ENCODE data around the gene MLX.
"Not testable (repeated sequence)": the region's sequence is repeated elsewhere in the genome, so short reads cannot be mapped to it uniquely, and the experiment has no call there.

The MLX gene

GRCh38 chr17:42536372-42537155, 30.3 kb upstream of the MLX start:
- peak; percentile 44 to 79 (median 46) for DNase-seq (ENCODE audit: low read depth in 3 of 3)

- no peak for DNase-seq (ENCODE audit: low read depth in 3 of 3)
Observed at GRCh38 chr17:42537156-42537805, 29.6 kb upstream of the MLX start.

- DNase-seq (ENCODE audit: low read depth in 3 of 3), result no peak
Observed at GRCh38 chr17:42537826-42538451, 29.0 kb upstream of the MLX start.

- DNase-seq (ENCODE audit: low read depth in 3 of 3), result no peak
Observed at GRCh38 chr17:42538482-42538881, 28.4 kb upstream of the MLX start.

- DNase-seq (ENCODE audit: low read depth in 3 of 3), result not testable (repeated sequence)
Observed at GRCh38 chr17:42540558-42540957, 26.3 kb upstream of the MLX start.

- DNase-seq (ENCODE audit: low read depth in 3 of 3), result no peak
Observed at GRCh38 chr17:42541041-42541833, 25.7 kb upstream of the MLX start.

GRCh38 chr17:42543190-42544079, 23.5 kb upstream of the MLX start:
- DNase-seq (ENCODE audit: low read depth in 3 of 3), result no peak

- DNase-seq (ENCODE audit: low read depth in 3 of 3), result no peak
Observed at GRCh38 chr17:42544874-42545283, 22.0 kb upstream of the MLX start.

- not testable (repeated sequence) for DNase-seq (ENCODE audit: low read depth in 3 of 3)
Observed at GRCh38 chr17:42545755-42546505, 21.0 kb upstream of the MLX start.

GRCh38 chr17:42547001-42547461, 19.9 kb upstream of the MLX start:
- DNase-seq (ENCODE audit: low read depth in 3 of 3), result no peak

- DNase-seq (ENCODE audit: low read depth in 3 of 3), result no peak
Observed at GRCh38 chr17:42547698-42548069, 19.2 kb upstream of the MLX start.

- DNase-seq (ENCODE audit: low read depth in 3 of 3), result peak in 2 of 3 donors; percentile 61 to 81
Observed at GRCh38 chr17:42548070-42548837, 18.6 kb upstream of the MLX start.

- no peak for DNase-seq (ENCODE audit: low read depth in 3 of 3)
Observed at GRCh38 chr17:42548993-42549755, 17.7 kb upstream of the MLX start.

GRCh38 chr17:42552736-42553135, 14.2 kb upstream of the MLX start, which contains the start of gene HSD17B1:
Gene HSD17B1, plus strand, starts transcription at chr17:42552923. Its CDS starts 11 bp downstream, at chr17:42552934.
- DNase-seq (ENCODE audit: low read depth in 3 of 3), result not testable (repeated sequence)

GRCh38 chr17:42553161-42553818, 13.6 kb upstream of the MLX start:
- DNase-seq (ENCODE audit: low read depth in 3 of 3), result no peak

- DNase-seq (ENCODE audit: low read depth in 3 of 3), result no peak
Observed at GRCh38 chr17:42553866-42554249, 13.0 kb upstream of the MLX start.

- peak in 2 of 3 donors; percentile 50 to 71 for DNase-seq (ENCODE audit: low read depth in 3 of 3)
Observed at GRCh38 chr17:42554250-42555121, 12.4 kb upstream of the MLX start.
